Suprapubic skin (tissue), 3 donors: Measurements from ENCODE around the gene MAP7D1.

Experiments used
- CTCF ChIP-seq, 2 donors: fragments of 200-600 bp in 1 of 2; fragments of 450-650 bp in 1 of 2; sonication (generic) in 1 of 2; IDR thresholded peaks; one replicate each; pipeline ENCODE4 v1.5.1; 2016 to 2019; ENCODE audit warnings: antibody characterized with exemption in 2 of 2, mild to moderate bottlenecking in 1 of 2, moderate library complexity in 1 of 2
- POLR2A ChIP-seq, 2 donors: fragments of 450-650 bp; IDR thresholded peaks; one replicate each; pipeline ENCODE4 v1.6.1; 2017; ENCODE audit warnings: antibody characterized with exemption in 2 of 2, mild to moderate bottlenecking in 2 of 2, moderate library complexity in 2 of 2

- TF ChIP-seq CTCF (IDR thresholded peaks at IDR 0.05) (no peak), POLR2A (IDR thresholded peaks at IDR 0.05) (no peak)
Measured at GRCh38 chr1:36154335-36154734, 1.6 kb upstream of the MAP7D1 start.
